Measurements from ENCODE around the gene BCR. TPM values are rescaled to one million over a fixed set of nuclear protein-coding genes. Genes with fewer than 3 reads are reported as not detected.

Gene BCR
- total and polyA plus RNA-seq, 2 of the 8 experiments (the other 6 are each of a cell fraction or from before 2014, with no cell fraction given), result 66.7 to 130 TPM

DNA sequence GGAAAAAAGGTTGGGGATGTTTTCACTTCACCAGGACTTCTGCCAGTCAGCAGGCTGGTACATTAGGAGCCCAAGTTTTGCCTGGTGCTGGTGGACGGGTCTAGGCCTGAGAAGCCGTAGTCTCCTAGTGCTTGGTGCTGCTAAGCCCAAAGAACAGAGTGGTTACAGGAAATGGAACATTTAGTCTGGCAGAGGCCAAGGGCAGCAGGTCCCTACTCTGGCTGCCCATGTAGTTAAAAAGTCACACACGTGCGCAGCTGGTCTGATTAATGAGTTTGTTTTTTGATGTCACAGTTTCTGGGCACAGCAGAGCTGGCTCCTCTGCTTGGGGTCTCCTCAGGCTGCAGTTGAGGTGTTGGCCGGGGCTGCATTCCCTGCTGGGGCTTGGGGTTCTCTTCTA lies 20.6 kb downstream of the BCR start (continued):
- TF ChIP-seq CTCF (IDR thresholded peaks at IDR 0.05; ENCODE audit: control extremely low read depth in 1 of 3, insufficient read depth in 1 of 3, low read depth in 1 of 3, low read length in 3 of 3) (no peak), TAF1 (IDR thresholded peaks at IDR 0.05; ENCODE audit: low read depth, low read length) (no peak), BRCA1 (IDR thresholded peaks at IDR 0.05; ENCODE audit: low read depth, low read length) (no peak)

Measured in H1 (cell line).